Measurements from ENCODE around the gene PAGR1.

The PAGR1 gene

DNA sequence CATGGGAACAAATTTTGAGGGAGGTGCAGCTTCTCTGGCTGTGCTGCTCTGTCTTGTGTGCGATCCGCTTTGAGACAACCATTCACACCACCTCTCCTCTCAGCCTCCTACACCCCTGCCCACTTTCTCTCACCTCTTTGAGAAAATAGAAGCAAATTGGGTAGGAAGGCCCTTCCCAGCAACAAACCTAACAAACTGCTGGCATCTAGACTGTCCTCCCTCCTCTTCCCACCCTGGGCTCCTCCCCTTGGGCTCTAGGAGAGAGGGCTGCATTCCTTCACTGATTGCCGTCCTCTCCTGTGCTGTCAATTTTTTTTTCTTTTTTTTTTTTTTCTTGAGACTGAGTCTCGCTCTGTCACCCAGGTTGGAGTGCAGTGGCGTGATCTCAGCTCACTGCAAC lies 33.6 kb downstream of the PAGR1 start:
- TF ChIP-seq TAF1 (IDR thresholded peaks at IDR 0.05; ENCODE audit: borderline replicate concordance, insufficient read depth, low read length), result no peak
- TF ChIP-seq, protein P1, sequence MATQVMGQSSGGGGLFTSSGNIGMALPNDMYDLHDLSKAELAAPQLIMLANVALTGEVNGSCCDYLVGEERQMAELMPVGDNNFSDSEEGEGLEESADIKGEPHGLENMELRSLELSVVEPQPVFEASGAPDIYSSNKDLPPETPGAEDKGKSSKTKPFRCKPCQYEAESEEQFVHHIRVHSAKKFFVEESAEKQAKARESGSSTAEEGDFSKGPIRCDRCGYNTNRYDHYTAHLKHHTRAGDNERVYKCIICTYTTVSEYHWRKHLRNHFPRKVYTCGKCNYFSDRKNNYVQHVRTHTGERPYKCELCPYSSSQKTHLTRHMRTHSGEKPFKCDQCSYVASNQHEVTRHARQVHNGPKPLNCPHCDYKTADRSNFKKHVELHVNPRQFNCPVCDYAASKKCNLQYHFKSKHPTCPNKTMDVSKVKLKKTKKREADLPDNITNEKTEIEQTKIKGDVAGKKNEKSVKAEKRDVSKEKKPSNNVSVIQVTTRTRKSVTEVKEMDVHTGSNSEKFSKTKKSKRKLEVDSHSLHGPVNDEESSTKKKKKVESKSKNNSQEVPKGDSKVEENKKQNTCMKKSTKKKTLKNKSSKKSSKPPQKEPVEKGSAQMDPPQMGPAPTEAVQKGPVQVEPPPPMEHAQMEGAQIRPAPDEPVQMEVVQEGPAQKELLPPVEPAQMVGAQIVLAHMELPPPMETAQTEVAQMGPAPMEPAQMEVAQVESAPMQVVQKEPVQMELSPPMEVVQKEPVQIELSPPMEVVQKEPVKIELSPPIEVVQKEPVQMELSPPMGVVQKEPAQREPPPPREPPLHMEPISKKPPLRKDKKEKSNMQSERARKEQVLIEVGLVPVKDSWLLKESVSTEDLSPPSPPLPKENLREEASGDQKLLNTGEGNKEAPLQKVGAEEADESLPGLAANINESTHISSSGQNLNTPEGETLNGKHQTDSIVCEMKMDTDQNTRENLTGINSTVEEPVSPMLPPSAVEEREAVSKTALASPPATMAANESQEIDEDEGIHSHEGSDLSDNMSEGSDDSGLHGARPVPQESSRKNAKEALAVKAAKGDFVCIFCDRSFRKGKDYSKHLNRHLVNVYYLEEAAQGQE (IDR thresholded peaks at IDR 0.05; ENCODE audit: insufficient read depth in 1 of 2, low read depth in 2 of 2, low read length in 2 of 2), result no peak

DNA sequence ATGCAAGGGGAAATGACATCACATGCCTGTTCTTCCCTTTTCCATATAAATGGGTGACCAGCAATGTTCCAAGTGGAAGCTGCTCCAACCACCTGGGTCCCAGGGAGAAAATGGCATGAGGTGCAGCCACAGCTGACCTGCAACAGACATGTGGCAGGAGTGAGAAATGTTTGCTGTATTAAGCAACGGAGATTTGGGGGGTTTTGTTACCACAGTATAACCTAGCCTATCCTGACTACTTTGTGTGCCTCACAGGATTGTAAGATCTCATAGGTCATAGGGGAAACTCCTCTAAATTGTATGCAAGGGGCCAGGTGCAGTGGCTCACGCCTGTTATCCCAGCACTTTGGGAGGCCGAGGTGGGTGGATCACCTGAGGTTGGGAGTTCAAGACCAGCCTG lies 35.0 kb downstream of the PAGR1 start:
- TF ChIP-seq SIN3A (IDR thresholded peaks at IDR 0.05; ENCODE audit: borderline replicate concordance, insufficient read depth, low read length) (no peak), TAF1 (IDR thresholded peaks at IDR 0.05; ENCODE audit: borderline replicate concordance, insufficient read depth, low read length) (no peak)

DNA sequence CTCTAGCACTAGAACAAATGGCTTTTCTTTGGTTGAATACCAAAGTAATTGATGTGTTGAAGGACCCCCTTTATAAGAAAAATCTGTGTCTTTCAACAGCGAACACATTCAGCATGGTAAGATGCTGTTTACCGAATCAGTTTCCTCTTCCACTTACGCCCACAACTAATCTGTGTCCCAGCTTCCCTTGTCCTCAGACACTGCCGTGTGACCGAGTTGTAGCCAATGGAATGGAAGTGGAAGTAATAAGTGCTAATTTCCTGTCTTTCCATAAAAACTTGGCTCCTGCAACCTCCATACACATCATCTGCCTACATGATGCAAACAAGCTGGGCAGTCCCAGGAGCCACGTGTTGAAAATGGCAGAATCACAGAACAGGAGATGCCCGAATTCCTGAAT lies 36.7 kb downstream of the PAGR1 start:
- peak; percentile 46; the same call in 1 of the 2 replicates for TF ChIP-seq POLR2AphosphoS5 (IDR thresholded peaks at IDR 0.05; ENCODE audit: low read depth, low read length)
- TF ChIP-seq, protein P1 (IDR thresholded peaks at IDR 0.05; ENCODE audit: insufficient read depth in 1 of 2, low read depth in 2 of 2, low read length in 2 of 2), result no peak
- no peak for TF ChIP-seq TAF1 (IDR thresholded peaks at IDR 0.05; ENCODE audit: borderline replicate concordance, insufficient read depth, low read length)
- TF ChIP-seq SIN3A (IDR thresholded peaks at IDR 0.05; ENCODE audit: borderline replicate concordance, insufficient read depth, low read length), result 0 out of 2 replicates have a peak, but pooled peaks have one; percentile 13

DNA sequence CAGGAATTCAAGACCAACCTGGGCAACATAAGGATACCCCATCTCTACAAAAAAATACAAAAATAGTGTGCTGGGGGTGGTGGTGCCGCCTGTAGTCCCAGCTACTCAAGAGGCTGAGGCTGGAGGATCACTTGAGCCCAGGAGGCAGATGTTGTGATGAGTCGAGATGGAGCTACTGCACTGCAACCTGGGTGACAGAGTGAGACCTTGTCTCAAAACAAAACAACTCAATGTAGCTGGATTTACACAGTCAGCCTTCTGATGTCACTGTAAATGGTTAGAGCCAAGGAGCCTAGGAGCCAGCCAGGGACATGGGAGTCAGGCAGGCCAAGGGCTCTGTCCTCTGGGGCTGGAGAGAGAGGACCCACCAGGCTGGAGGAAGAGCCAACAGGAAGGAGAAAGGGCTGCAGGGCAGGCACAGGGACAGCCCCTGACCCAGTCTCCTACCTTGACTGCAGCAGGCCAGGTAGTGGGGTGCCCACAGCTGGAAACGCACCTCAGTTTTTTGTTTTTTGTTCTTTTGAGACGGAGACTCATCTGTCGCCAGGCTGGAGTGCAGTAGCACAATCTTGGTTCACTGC lies 38.7 kb downstream of the PAGR1 start:
- TF ChIP-seq SIN3A (IDR thresholded peaks at IDR 0.05; ENCODE audit: borderline replicate concordance, insufficient read depth, low read length), result no peak
- TF ChIP-seq, protein P1 (IDR thresholded peaks at IDR 0.05; ENCODE audit: insufficient read depth in 1 of 2, low read depth in 2 of 2, low read length in 2 of 2), result no peak

DNA sequence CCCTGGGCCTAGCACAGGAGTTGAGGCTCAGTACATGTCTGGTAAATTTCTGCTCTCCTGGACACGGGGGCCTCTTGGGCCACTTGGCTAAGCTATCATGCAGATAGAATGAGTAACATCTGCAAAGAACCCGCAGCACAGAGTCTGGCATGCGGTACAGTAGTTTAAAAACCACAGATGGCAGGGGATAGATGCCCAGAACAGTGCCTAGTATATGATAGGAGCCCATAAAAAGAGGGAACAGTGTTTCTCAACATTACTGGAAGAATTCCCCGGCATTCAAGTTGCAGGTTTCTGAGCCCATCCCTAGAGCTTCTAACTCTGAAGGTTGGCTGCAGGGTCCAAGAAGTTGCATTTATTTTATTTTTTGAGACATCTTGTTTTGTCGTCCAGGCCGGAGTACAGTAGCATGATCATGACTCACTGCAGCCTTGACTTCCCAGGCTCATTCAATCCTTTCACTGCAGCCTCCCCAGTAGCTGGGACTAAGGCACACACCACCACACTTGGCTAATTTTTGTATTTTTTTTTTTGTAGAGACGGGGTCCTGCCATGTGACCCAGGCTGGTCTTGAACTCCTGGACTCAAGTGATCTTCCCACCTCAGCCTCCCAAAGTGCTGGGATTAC lies 41.3 kb downstream of the PAGR1 start:
- TF ChIP-seq POLR2AphosphoS5 (IDR thresholded peaks at IDR 0.05; ENCODE audit: low read depth, low read length) (no peak), TAF1 (IDR thresholded peaks at IDR 0.05; ENCODE audit: borderline replicate concordance, insufficient read depth, low read length) (no peak), FOXP2 (optimal IDR thresholded peaks at IDR 0.05; ENCODE audit: borderline replicate concordance, extremely low read depth, extremely low read length, insufficient read depth) (no peak), SIN3A (IDR thresholded peaks at IDR 0.05; ENCODE audit: borderline replicate concordance, insufficient read depth, low read length) (no peak)
- TF ChIP-seq, protein P1 (IDR thresholded peaks at IDR 0.05; ENCODE audit: insufficient read depth in 1 of 2, low read depth in 2 of 2, low read length in 2 of 2), result no peak

Measured in PFSK-1 (cell line).